ENCODE measurements around the gene CUBN. TPM values are rescaled to one million over a fixed set of nuclear protein-coding genes. Genes with fewer than 3 reads are reported as not detected.

CUBN gene
- total and polyA plus RNA-seq, 9 of the 15 experiments (the other 6 are each of a cell fraction or from before 2014, with no cell fraction given): 0.04 to 0.33 (median 0.09) TPM

DNA sequence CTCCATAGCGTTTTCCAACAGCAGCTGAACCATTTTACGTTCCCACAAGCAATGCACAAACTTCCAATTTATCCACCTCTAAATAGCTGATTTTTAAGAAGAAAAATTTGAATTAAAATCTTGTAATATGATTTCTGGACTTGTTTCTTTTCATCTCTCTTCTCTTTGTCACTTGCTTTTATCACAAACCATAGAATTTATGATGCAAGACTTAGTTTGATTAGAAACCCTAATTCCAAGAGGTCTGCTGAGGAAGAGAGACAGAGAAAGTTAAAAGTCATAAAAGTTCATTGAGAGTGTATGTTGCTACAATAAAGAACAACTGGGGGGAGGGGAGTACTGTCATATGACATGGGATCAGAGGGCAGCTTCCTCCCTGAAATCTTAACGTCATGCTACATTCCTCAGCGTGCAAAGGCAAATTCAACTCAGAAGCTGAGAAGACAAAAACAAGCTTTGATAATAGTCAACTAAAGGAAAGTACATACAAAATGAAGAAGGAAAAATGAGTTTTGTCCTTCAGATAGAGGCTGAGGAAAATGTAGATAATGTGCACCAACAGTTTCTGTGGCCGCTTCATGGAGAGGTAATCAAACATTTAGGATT, 18.4 kb upstream of the CUBN start (continued):
- TF ChIP-seq AFF4 (CRISPR knock-in tag; IDR thresholded peaks at IDR 0.05) (no peak), HDAC1 (IDR thresholded peaks at IDR 0.05) (no peak), PCBP1 (IDR thresholded peaks at IDR 0.05; ENCODE audit: low read depth, low read length, poor library complexity, severe bottlenecking) (no peak), EP400 (IDR thresholded peaks at IDR 0.05) (no peak), ZNF584 (CRISPR knock-in tag; IDR thresholded peaks at IDR 0.05; ENCODE audit: low read depth) (0 out of 2 replicates have a peak, but pooled peaks have one; percentile 56), XRCC5 (IDR thresholded peaks at IDR 0.05; ENCODE audit: low read depth, low read length) (no peak), SRSF3 (IDR thresholded peaks at IDR 0.05; ENCODE audit: insufficient read depth, low read length) (no peak), ZNF589 (CRISPR knock-in tag; IDR thresholded peaks at IDR 0.05; ENCODE audit: low read depth) (0 out of 2 replicates have a peak, but pooled peaks have one; percentile 36), ZNF668 (CRISPR knock-in tag; IDR thresholded peaks at IDR 0.05) (0 out of 2 replicates have a peak, but pooled peaks have one; percentile 12), NONO (IDR thresholded peaks at IDR 0.05; ENCODE audit: low read depth in 2 of 2, low read length in 1 of 2) (no peak), UBTF (IDR thresholded peaks at IDR 0.05; ENCODE audit: borderline replicate concordance in 1 of 2, low read depth in 2 of 2, low read length in 2 of 2) (no peak), C11orf30 (IDR thresholded peaks at IDR 0.05; ENCODE audit: low read depth) (no peak), KLF16 (IDR thresholded peaks at IDR 0.05) (no peak), ZNF324 (CRISPR knock-in tag; IDR thresholded peaks at IDR 0.05) (no peak), ZBTB7A (IDR thresholded peaks at IDR 0.05; ENCODE audit: borderline replicate concordance, control insufficient read depth, low read depth, low read length) (no peak), STAT5B (CRISPR knock-in tag; IDR thresholded peaks at IDR 0.05) (no peak), HNRNPUL1 (IDR thresholded peaks at IDR 0.05; ENCODE audit: low read length) (no peak), KDM1A (IDR thresholded peaks at IDR 0.05) (no peak), NFE2L1 (tag; IDR thresholded peaks at IDR 0.05; ENCODE audit: borderline replicate concordance, low read depth) (no peak)
- TF ChIP-seq, protein P1, sequence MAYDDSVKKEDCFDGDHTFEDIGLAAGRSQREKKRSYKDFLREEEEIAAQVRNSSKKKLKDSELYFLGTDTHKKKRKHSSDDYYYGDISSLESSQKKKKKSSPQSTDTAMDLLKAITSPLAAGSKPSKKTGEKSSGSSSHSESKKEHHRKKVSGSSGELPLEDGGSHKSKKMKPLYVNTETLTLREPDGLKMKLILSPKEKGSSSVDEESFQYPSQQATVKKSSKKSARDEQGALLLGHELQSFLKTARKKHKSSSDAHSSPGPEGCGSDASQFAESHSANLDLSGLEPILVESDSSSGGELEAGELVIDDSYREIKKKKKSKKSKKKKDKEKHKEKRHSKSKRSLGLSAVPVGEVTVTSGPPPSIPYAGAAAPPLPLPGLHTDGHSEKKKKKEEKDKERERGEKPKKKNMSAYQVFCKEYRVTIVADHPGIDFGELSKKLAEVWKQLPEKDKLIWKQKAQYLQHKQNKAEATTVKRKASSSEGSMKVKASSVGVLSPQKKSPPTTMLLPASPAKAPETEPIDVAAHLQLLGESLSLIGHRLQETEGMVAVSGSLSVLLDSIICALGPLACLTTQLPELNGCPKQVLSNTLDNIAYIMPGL (CRISPR knock-in tag; IDR thresholded peaks at IDR 0.05): no peak

Data from K562 (cell line).